Measurements from ENCODE around the gene ZFP64.

The ZFP64 gene

DNA sequence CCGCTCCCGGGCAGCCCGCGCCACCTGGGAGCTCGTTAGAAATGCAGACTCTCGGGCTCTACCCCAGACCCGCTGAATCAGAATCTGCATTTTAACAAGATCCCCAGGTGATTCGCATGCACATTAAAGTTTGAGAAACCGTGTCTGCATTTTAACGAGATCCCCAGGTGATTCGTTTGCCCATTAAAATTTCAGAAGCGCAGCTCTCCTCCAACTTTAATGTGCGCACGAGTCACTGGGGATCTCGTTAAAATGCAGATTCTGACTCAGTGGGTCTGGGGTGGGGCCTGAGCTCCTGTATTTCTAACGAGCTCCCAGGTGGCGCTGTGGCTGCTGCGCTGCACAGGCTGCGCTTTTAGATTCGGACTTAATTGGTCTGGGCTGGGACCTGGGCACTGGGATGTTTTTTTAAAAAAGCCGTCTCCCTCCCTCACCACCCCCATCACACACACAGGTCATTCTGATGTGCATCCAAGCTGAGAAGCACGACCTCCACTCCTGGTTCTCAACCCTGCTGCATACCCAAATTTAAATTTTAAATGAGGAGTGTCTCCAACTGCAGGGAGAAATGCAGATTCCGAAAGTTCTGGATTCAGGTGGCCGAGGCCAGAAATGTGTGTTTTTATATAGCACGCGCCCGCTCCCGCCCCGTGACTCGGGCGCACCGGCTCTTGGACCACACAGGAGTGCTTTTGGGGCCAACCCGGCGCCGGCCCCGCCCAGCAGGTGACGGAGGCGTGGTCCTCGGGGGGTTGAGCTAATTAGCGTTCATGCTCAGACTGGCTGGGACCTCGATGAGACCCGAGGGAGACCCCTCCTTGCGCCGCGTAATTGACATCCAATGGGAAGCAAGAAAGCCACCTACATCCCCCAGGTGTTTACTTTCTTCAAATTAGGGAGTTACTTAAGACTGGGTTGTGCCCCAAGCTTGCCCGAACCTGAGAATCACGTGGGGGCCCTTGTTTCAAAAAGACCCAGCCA is 85.8 kb downstream of the ZFP64 start:
- Histone ChIP-seq H3K4ac (ENCODE audit: low read depth, low read length) (no peak overlapping the region), H3K4me3 (ENCODE audit: low read length) (no peak overlapping the region), H3K79me1 (ENCODE audit: low read length) (no peaks in the 10 kb centered on the region), H3K56ac (ENCODE audit: low read length) (no peak overlapping the region), H3K23ac (ENCODE audit: low read length) (no peak overlapping the region), H3K18ac (ENCODE audit: low read length) (peak overlapping the region; percentile 75), H2BK120ac (ENCODE audit: low read depth, low read length) (no peak overlapping the region), H3K79me2 (ENCODE audit: control insufficient read depth, insufficient read depth, low read length) (no peaks in the 10 kb centered on the region), H2BK5ac (ENCODE audit: low read length) (no peak overlapping the region), H3K4me1 (ENCODE audit: control insufficient read depth, low read depth, low read length) (peaks cover 8% of the 10 kb centered on the region), H3K27me3 (ENCODE audit: insufficient read depth, low read length, poor library complexity) (peaks cover 17% of the 10 kb centered on the region), H3K36me3 (ENCODE audit: control insufficient read depth, insufficient read depth, low read length) (no peaks in the 10 kb centered on the region), H3K4me2 (ENCODE audit: low read length) (peak overlapping the region; percentile 22), H2BK15ac (replicated peaks; ENCODE audit: low read depth) (no peak overlapping the region), H3K27ac (ENCODE audit: low read depth, low read length) (no peak overlapping the region), H2AK5ac (ENCODE audit: low read length) (no peak overlapping the region), H4K8ac (ENCODE audit: low read depth, low read length) (no peak overlapping the region), H4K5ac (ENCODE audit: low read length) (no peak overlapping the region), H3K9ac (ENCODE audit: low read length) (peak overlapping the region; percentile 30)
- no CpG with 5 or more reads among the region's 47 CpGs for WGBS (ENCODE audit: extremely low coverage, insufficient coverage, low lambda C conversion rate)
- peak; percentile 89 for DNase-seq

DNA sequence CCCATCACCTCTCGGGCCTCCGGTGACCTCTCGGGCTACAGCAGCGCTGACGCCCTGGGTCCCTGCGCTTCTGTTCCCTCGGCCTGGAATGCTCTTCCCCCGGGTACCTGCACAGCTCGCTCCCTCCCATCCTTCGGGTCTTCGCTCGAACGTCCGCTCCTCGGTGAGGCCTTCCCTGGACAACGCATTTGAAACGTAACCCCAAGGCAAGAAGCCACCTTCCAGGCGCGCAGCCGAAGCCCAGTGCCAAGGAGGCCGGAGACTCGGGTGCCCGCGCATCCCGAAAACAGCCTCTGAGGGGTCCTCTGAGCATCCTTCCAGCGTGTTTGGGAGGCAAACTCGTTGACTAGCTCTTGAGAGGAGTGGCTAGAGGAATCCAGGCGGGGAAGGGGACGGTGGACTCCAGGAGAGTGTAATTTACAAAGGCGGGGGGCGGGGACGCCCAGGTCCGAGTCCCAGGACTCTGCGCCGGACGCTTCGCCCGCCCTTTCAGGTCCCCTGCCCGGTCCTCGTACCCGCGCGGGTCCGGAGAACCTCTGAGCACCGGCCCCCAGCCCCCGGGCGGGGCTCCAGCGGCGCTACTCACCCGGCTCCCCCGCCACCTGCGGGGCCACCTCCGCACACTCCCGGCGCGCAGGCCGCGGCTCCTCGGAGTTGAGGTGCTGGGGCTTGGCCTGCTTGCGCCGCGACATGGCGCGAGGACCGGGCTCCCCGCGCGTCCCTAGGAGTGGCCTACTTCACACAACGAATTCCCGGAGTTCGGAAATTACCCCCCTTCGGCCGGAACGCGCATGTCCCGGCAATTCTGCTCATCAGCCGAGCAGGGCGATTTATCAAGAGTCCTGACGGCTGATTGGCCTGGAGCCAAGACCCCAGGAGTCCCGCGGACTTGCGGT is 86.8 kb downstream of the ZFP64 start:
- peak; percentile 91 for DNase-seq
- Histone ChIP-seq H3K23ac (ENCODE audit: low read length) (no peak overlapping the region), H4K8ac (ENCODE audit: low read depth, low read length) (no peak overlapping the region), H3K56ac (ENCODE audit: low read length) (peak overlapping the region; percentile 66), H2BK5ac (ENCODE audit: low read length) (no peak overlapping the region), H2BK120ac (ENCODE audit: low read depth, low read length) (no peak overlapping the region), H3K4me3 (ENCODE audit: low read length) (peak overlapping the region; percentile 11), H2BK15ac (replicated peaks; ENCODE audit: low read depth) (peak overlapping the region; percentile 21), H3K79me1 (ENCODE audit: low read length) (no peaks in the 10 kb centered on the region), H3K9ac (ENCODE audit: low read length) (peak overlapping the region; percentile 4), H3K4me2 (ENCODE audit: low read length) (peak overlapping the region; percentile 22), H3K18ac (ENCODE audit: low read length) (peak overlapping the region; percentile 75), H3K27me3 (ENCODE audit: insufficient read depth, low read length, poor library complexity) (peaks cover 20% of the 10 kb centered on the region), H3K4ac (ENCODE audit: low read depth, low read length) (peak overlapping the region; percentile 9), H2AK5ac (ENCODE audit: low read length) (no peak overlapping the region), H3K36me3 (ENCODE audit: control insufficient read depth, insufficient read depth, low read length) (no peaks in the 10 kb centered on the region), H3K4me1 (ENCODE audit: control insufficient read depth, low read depth, low read length) (peaks cover 8% of the 10 kb centered on the region), H3K27ac (ENCODE audit: low read depth, low read length) (peak overlapping the region; percentile 38), H3K79me2 (ENCODE audit: control insufficient read depth, insufficient read depth, low read length) (no peaks in the 10 kb centered on the region), H4K5ac (ENCODE audit: low read length) (no peak overlapping the region)
- no CpG with 5 or more reads among the region's 82 CpGs for WGBS (ENCODE audit: extremely low coverage, insufficient coverage, low lambda C conversion rate)

DNA sequence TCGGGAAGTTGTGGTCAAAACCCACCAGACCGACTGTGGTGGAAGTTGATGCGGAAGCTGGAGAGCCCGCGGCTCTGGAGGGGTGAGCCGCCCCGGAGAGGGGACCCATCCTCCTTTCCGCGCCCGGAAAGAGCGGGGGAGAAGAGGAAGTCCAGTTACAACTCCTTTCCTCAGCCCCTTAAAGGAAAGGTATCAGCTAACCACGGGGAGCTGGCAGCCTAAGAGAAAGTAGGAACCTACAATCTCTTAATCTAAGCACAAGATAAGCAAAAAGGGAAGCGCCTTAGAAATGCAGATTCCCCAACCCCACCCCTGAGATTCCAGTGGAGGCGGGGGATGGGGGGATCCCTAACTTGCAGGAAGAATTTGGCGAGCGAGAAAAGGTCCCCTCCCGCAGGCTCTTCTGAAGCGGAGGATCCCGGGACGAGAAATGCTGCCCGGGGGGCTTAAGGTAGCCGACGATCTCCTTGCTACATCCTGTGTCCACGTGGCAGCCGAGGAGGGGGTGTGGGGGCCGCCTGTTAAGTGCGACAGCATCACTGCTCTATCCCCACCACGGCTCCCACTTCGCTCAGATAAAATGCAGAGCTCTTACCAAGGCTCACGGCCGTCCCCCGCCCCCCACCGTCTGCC is 87.5 kb downstream of the ZFP64 start:
- Histone ChIP-seq H2AK5ac (ENCODE audit: low read length) (no peak overlapping the region), H3K4me1 (ENCODE audit: control insufficient read depth, low read depth, low read length) (peaks cover 8% of the 10 kb centered on the region), H3K27me3 (ENCODE audit: insufficient read depth, low read length, poor library complexity) (peaks cover 22% of the 10 kb centered on the region), H3K4ac (ENCODE audit: low read depth, low read length) (no peak overlapping the region), H3K18ac (ENCODE audit: low read length) (no peak overlapping the region), H4K8ac (ENCODE audit: low read depth, low read length) (no peak overlapping the region), H3K79me2 (ENCODE audit: control insufficient read depth, insufficient read depth, low read length) (no peaks in the 10 kb centered on the region), H2BK15ac (replicated peaks; ENCODE audit: low read depth) (no peak overlapping the region), H3K79me1 (ENCODE audit: low read length) (no peaks in the 10 kb centered on the region), H3K4me2 (ENCODE audit: low read length) (peak overlapping the region; percentile 60), H3K9ac (ENCODE audit: low read length) (peak overlapping the region; percentile 4), H3K4me3 (ENCODE audit: low read length) (no peak overlapping the region), H2BK5ac (ENCODE audit: low read length) (no peak overlapping the region), H3K56ac (ENCODE audit: low read length) (peak overlapping the region; percentile 66), H4K5ac (ENCODE audit: low read length) (no peak overlapping the region), H3K36me3 (ENCODE audit: control insufficient read depth, insufficient read depth, low read length) (no peaks in the 10 kb centered on the region), H2BK120ac (ENCODE audit: low read depth, low read length) (no peak overlapping the region), H3K23ac (ENCODE audit: low read length) (no peak overlapping the region), H3K27ac (ENCODE audit: low read depth, low read length) (peak overlapping the region; percentile 38)
- no CpG with 5 or more reads among the region's 33 CpGs for WGBS (ENCODE audit: extremely low coverage, insufficient coverage, low lambda C conversion rate)
- peak; percentile 92 for DNase-seq

DNA sequence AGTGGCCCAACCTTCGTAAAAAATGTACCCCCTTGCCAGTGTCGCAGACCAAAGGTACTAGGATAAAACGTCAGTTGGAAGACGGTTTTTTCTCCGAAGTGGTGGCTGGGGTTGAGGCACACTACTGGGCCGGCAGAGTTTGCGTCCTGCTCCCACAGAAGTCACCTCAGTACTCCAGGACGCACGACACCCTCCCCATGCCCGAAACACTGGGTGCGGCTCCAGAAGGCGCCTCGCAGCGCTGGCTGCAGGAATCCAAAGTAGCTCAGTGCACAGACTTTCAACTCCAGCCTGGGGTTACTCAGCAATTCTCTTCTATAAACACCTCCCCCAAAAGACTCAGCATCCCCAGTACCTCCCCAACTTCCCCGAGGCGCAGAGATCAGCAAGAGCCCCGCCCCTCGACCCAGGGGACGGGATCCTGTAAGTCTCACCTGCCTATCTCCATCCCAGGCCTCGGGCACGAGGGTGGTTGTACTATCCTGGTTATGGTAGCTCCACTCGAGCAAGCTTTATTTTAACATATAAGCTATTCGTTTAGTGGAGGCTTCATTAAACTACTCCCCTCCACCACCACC is 88.2 kb downstream of the ZFP64 start:
- Histone ChIP-seq H3K4me3 (ENCODE audit: low read length) (no peak overlapping the region), H3K79me1 (ENCODE audit: low read length) (no peaks in the 10 kb centered on the region), H2AK5ac (ENCODE audit: low read length) (no peak overlapping the region), H3K4me2 (ENCODE audit: low read length) (peak overlapping the region; percentile 60), H3K4me1 (ENCODE audit: control insufficient read depth, low read depth, low read length) (peaks cover 8% of the 10 kb centered on the region), H3K18ac (ENCODE audit: low read length) (peak overlapping the region; percentile 63), H3K23ac (ENCODE audit: low read length) (no peak overlapping the region), H3K36me3 (ENCODE audit: control insufficient read depth, insufficient read depth, low read length) (no peaks in the 10 kb centered on the region), H2BK15ac (replicated peaks; ENCODE audit: low read depth) (no peak overlapping the region), H3K27me3 (ENCODE audit: insufficient read depth, low read length, poor library complexity) (peaks cover 22% of the 10 kb centered on the region), H3K4ac (ENCODE audit: low read depth, low read length) (no peak overlapping the region), H4K8ac (ENCODE audit: low read depth, low read length) (no peak overlapping the region), H3K56ac (ENCODE audit: low read length) (peak overlapping the region; percentile 30), H3K79me2 (ENCODE audit: control insufficient read depth, insufficient read depth, low read length) (no peaks in the 10 kb centered on the region), H2BK5ac (ENCODE audit: low read length) (no peak overlapping the region), H3K9ac (ENCODE audit: low read length) (peak overlapping the region; percentile 28), H4K5ac (ENCODE audit: low read length) (no peak overlapping the region), H3K27ac (ENCODE audit: low read depth, low read length) (no peak overlapping the region), H2BK120ac (ENCODE audit: low read depth, low read length) (no peak overlapping the region)
- no CpG with 5 or more reads among the region's 23 CpGs for WGBS (ENCODE audit: extremely low coverage, insufficient coverage, low lambda C conversion rate)
- DNase-seq = peak; percentile 82

DNA sequence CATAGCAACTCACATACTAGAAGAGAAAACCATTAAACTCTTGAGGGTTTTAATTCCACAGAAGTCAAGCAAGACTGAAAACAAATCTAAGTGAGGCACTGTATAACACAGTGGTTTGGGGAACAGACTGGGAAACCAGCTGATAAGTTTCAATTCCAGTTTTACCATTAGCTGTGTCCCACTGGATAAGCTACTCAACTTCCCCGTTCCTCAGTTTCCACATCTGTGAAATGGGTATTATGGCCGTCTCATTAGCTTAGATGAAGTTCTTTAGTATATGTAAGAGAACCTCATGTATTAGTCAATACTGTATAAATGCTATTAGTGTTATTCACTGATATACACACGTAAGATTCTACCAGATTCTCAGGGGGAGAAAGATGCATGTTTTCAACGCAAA is 89.0 kb downstream of the ZFP64 start:
- no peak for DNase-seq
- H3K23ac ChIP-seq (ENCODE audit: low read length) = no peak overlapping the region
- no peak overlapping the region for H2BK15ac ChIP-seq (replicated peaks; ENCODE audit: low read depth)
- no peak overlapping the region for H2BK120ac ChIP-seq (ENCODE audit: low read depth, low read length)
- H3K18ac ChIP-seq (ENCODE audit: low read length) = no peak overlapping the region
- H4K8ac ChIP-seq (ENCODE audit: low read depth, low read length) = no peak overlapping the region
- H3K56ac ChIP-seq (ENCODE audit: low read length) = no peak overlapping the region
- H3K4ac ChIP-seq (ENCODE audit: low read depth, low read length) = no peak overlapping the region
- H2AK5ac ChIP-seq (ENCODE audit: low read length) = no peak overlapping the region
- H3K79me1 ChIP-seq (ENCODE audit: low read length) = no peaks in the 10 kb centered on the region
- H3K4me3 ChIP-seq (ENCODE audit: low read length) = no peak overlapping the region
- H2BK5ac ChIP-seq (ENCODE audit: low read length) = no peak overlapping the region
- no peaks in the 10 kb centered on the region for H3K36me3 ChIP-seq (ENCODE audit: control insufficient read depth, insufficient read depth, low read length)
- peaks cover 22% of the 10 kb centered on the region for H3K27me3 ChIP-seq (ENCODE audit: insufficient read depth, low read length, poor library complexity)
- WGBS (ENCODE audit: extremely low coverage, insufficient coverage, low lambda C conversion rate) = no CpG with 5 or more reads among the region's 4 CpGs
- H3K9ac ChIP-seq (ENCODE audit: low read length) = no peak overlapping the region
- H3K4me1 ChIP-seq (ENCODE audit: control insufficient read depth, low read depth, low read length) = peaks cover 8% of the 10 kb centered on the region
- no peak overlapping the region for H3K4me2 ChIP-seq (ENCODE audit: low read length)
- H3K79me2 ChIP-seq (ENCODE audit: control insufficient read depth, insufficient read depth, low read length) = no peaks in the 10 kb centered on the region
- no peak overlapping the region for H3K27ac ChIP-seq (ENCODE audit: low read depth, low read length)
- H4K5ac ChIP-seq (ENCODE audit: low read length) = no peak overlapping the region

Data from mesendoderm (in vitro differentiated cells).